ENCODE results near the gene TTC21A.

Gene TTC21A

DNA sequence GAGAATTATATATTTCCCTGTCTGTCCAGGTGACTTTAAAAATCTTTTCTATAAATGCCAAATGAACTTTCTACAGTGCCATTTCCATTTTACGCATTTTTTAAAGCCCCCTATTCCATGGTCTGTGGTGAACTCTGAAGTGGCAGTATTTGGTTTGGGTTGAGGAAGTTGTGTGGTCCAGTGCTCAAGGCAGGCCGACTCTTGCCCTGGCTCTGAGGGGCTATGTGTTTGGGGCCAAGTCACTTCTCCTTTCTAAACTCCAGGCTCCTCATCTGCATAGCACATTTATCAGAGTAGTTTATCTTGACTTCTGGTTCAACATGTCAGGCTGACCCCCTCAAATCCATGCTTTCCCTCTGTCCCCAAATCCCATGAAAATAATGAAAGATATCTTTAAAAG is 14.1 kb downstream of the TTC21A start:
- in situ Hi-C loops (cut with MboI; ENCODE audit: low pct_unique_long_range_greater_than_20kb, low sequenced_read_pairs, unreplicated experiment), result no loop called here
- TF ChIP-seq, protein P1, sequence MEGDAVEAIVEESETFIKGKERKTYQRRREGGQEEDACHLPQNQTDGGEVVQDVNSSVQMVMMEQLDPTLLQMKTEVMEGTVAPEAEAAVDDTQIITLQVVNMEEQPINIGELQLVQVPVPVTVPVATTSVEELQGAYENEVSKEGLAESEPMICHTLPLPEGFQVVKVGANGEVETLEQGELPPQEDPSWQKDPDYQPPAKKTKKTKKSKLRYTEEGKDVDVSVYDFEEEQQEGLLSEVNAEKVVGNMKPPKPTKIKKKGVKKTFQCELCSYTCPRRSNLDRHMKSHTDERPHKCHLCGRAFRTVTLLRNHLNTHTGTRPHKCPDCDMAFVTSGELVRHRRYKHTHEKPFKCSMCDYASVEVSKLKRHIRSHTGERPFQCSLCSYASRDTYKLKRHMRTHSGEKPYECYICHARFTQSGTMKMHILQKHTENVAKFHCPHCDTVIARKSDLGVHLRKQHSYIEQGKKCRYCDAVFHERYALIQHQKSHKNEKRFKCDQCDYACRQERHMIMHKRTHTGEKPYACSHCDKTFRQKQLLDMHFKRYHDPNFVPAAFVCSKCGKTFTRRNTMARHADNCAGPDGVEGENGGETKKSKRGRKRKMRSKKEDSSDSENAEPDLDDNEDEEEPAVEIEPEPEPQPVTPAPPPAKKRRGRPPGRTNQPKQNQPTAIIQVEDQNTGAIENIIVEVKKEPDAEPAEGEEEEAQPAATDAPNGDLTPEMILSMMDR (IDR thresholded peaks at IDR 0.05; ENCODE audit: extremely low read depth, insufficient read depth, missing control alignments), result no peak
- no peak for DNase-seq (ENCODE audit: low spot score)

DNA sequence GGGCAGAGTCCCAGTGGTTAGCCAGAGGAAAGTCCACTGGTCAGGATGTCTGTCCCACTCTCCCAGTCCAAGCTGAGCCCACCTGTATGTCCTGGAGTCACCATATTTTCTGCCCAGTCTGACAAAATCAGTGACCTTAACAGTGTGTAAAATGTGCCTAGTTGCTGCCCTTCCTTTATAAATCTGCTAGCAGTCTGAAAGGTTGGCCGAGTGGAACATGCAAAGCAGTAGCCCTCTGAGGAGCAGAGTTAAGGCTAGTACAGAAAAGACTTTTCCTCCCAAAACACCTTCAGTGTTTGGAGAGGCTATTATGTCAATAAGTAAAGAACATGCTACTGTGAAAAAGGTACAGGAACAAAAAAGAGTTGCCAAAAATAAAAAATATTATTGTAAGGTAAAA is 15.3 kb downstream of the TTC21A start:
- TF ChIP-seq, protein P1 (IDR thresholded peaks at IDR 0.05; ENCODE audit: extremely low read depth, insufficient read depth, missing control alignments), result no peak
- DNase-seq (ENCODE audit: low spot score), result no peak
- in situ Hi-C loops (cut with MboI; ENCODE audit: low pct_unique_long_range_greater_than_20kb, low sequenced_read_pairs, unreplicated experiment), result no loop called here

DNA sequence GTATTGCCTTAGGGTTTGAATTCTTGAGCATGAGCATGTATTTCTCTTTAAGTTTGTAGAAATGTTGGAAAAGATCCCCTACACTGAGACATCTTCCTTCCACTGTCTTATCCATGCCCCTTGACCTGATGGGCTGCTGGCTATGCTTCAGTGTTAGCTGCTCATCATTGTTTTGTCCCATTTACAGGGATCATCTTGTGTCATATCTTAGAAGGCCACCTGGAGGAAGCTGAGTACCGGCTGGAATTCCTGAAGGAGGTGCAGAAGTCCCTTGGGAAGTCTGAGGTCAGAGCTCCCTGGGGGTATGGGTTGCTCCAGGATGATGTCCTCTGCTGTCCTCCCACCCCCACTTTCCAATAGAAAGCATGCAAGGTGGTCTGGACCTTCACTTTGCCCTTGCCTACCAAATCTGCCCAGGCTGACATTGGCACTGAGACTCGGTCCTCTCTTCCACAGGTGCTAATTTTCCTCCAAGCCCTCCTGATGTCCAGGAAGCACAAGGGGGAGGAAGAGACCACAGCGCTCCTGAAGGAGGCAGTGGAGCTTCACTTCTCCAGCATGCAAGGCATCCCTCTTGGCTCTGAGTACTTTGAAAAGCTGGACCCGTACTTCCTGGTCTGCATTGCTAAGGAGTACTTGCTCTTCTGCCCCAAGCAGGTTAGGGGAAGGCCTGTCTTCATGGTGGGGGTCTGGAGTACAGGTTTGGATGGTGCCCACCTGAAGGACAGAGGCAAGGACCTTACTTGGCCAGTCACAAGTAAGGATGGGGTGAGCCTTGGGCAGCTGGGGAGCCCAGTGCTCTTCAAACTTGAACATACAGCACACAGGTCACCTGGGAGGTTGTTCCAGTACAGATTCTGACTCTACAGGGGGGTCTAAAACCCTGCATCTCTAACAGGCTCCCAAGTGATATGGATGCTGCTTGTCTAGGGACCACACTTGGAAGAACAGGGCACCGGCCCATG is 17.7 kb downstream of the TTC21A start:
- DNase-seq (ENCODE audit: low spot score), result no peak
- in situ Hi-C loops (cut with MboI; ENCODE audit: low pct_unique_long_range_greater_than_20kb, low sequenced_read_pairs, unreplicated experiment), result no loop called here
- TF ChIP-seq, protein P1 (IDR thresholded peaks at IDR 0.05; ENCODE audit: extremely low read depth, insufficient read depth, missing control alignments), result peak; percentile 5

DNA sequence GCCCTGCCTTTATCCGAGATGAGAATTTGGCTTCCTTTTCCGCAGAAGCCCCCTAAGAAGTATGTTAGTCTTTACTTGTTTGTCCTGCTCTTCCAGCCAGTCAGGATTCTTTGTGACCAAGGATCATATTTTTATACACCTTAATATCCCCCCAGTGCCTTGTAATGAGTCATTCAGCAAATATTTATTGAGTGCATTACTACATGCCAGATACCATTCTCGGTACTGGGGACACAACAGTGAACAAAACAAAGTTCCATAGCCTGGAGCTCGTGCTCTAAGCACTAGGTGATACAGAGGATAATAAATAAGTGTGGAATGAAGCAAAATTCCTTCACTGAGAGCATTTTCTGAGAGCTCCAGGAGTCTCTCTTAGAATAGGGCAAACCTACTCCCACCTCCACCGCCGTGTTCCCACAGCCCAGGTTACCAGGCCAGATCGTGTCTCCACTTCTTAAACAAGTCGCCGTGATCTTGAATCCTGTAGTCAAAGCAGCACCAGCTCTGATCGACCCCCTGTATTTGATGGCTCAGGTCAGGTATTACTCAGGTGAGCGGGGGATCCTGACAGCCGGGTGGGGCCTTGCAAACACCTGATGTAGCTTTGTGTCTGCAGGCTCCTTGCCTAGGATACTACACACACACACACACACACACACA is 18.5 kb downstream of the TTC21A start:
- no peak for DNase-seq (ENCODE audit: low spot score)
- in situ Hi-C loops (cut with MboI; ENCODE audit: low pct_unique_long_range_greater_than_20kb, low sequenced_read_pairs, unreplicated experiment), result no loop called here
- TF ChIP-seq, protein P1 (IDR thresholded peaks at IDR 0.05; ENCODE audit: extremely low read depth, insufficient read depth, missing control alignments), result no peak

DNA sequence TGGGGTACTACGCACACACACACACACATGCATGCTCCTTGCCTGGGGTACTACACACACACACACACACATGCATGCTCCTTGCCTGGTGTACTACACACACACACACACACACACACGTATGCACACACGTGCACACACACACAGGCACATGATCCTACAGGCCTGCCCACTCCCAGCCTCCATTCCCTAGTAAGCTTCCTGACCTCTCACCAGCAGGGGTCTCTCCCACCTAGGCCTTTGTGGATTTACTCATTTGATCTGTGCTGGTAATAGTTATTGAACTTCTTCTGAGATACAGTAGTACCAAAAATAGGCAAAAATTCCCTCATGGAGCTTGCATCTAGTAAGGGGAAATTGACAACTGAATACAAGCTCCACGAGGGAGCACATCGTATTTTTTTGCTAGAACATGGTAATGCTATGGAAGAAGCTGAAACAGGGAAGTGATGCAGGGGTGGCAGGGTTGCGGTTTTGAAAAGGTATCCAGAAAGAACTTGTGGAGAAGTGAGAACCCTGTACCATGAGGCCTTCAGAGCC is 19.1 kb downstream of the TTC21A start:
- DNase-seq (ENCODE audit: low spot score), result no peak
- in situ Hi-C loops (cut with MboI; ENCODE audit: low pct_unique_long_range_greater_than_20kb, low sequenced_read_pairs, unreplicated experiment), result no loop called here
- TF ChIP-seq, protein P1 (IDR thresholded peaks at IDR 0.05; ENCODE audit: extremely low read depth, insufficient read depth, missing control alignments), result peak; percentile 54

DNA sequence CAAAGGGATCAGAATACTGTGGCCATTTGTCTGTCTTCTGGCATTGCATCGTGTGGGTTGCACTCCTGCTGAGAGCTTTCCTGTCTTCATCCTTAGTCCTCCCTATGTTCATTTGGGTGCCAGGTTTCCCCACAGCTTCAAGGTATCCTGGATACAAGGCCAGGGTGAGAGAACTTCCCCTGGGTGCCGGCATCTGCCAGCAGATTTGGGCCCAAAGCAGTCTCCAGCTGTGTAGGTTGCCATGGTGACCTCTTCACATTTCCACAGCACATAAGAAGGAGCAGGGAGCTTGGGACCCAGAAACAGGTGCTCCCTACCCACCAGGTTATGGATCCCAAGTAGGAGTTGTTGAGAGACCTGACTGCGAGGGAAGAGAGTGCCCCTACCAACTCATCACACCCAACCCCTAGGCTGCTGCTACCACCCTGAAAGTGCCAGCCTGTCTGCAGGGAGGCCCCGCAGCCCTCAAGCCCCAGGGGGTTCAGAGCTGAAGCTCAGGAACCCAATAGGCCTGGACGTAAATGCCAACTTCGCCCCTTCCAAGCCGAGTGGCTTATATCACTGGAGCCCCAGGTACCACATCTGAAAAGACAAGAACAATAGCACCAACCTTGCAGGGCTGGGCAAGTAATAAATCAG is 19.9 kb downstream of the TTC21A start:
- DNase-seq (ENCODE audit: low spot score), result no peak
- TF ChIP-seq, protein P1 (IDR thresholded peaks at IDR 0.05; ENCODE audit: extremely low read depth, insufficient read depth, missing control alignments), result no peak
- in situ Hi-C loops (cut with MboI; ENCODE audit: low pct_unique_long_range_greater_than_20kb, low sequenced_read_pairs, unreplicated experiment), result no loop called here

Measured in GM13977 (cell line).